Measurements from ENCODE around the gene STX18.

- TF ChIP-seq EZH2 (IDR thresholded peaks at IDR 0.05), result no peak
- TF ChIP-seq POLR2AphosphoS5 (IDR thresholded peaks at IDR 0.05; ENCODE audit: borderline replicate concordance, low read depth, low read length), result no peak
Observed at GRCh38 chr4:4401036-4401435, 140.8 kb downstream of the STX18 start.
